ENCODE results near the gene C11orf71.
A peak's percentile ranks its signal among the peaks of the same experiment; 100 is the strongest.

C11orf71 gene

GRCh38 chr11:114441921-114442320, 41.6 kb upstream of the C11orf71 start:
- TF ChIP-seq CTCF (conservative IDR thresholded peaks at IDR 0.05; ENCODE audit: control insufficient read depth, insufficient read depth, low read depth, low read length) = no peak
- H3K4me3 ChIP-seq (ENCODE audit: control insufficient read depth, low read depth, low read length) = no peak overlapping the region
- no peak for DNase-seq (ENCODE audit: low read depth)

GRCh38 chr11:114440971-114441763, 40.9 kb upstream of the C11orf71 start:
- peak overlapping the region; percentile 90 for H3K4me3 ChIP-seq (ENCODE audit: control insufficient read depth, low read depth, low read length)
- TF ChIP-seq CTCF (conservative IDR thresholded peaks at IDR 0.05; ENCODE audit: control insufficient read depth, insufficient read depth, low read depth, low read length) = no peak
- DNase-seq (ENCODE audit: low read depth) = no peak

GRCh38 chr11:114440121-114440860, 40.0 kb upstream of the C11orf71 start:
- no peak for DNase-seq (ENCODE audit: low read depth)
- TF ChIP-seq CTCF (conservative IDR thresholded peaks at IDR 0.05; ENCODE audit: control insufficient read depth, insufficient read depth, low read depth, low read length) = no peak
- peak overlapping the region; percentile 90 for H3K4me3 ChIP-seq (ENCODE audit: control insufficient read depth, low read depth, low read length)

DNA sequence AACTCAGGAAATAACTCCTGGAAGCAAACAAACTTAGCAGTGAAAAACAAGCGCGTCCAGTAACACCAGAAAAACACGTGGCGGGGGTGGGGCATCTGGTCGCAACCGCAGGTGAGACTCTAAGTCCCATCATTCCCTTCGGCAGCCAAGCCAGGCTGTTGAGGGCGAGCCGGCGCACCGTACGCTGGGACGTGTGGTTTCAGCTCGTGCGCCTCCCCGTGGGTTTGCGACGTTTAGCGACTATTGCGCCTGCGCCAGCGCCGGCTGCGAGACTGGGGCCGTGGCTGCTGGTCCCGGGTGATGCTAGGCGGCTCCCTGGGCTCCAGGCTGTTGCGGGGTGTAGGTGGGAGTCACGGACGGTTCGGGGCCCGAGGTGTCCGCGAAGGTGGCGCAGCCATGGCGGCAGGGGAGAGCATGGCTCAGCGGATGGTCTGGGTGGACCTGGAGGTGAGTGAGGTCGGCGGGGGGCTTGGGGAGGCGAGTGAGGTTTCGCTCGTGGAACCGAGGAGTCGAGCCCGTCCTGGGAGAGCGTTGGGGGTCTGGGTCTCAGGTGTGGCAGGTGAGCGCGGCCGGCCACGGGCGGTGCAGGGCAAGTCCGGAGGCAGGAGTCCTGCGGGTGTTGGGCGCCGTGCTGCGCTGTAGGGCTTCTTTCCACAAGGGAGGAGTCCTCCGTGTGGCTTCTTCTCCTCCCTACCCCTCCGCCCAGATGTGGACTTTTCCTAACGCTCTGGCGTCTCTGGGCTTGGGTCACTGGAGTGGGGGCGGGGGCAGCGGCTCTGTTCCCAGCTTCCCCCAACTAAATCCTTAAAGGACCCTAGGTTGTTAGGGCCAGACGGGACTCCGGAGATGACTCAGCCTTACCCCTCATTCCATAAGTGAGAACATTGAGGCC, 39.2 kb upstream of the C11orf71 start, which contains the start of gene REXO2:
TSS of gene REXO2 (plus strand) at position 239 of the 892 bp plus-strand sequence. CDS start at position 301, 62 bp downstream.
- peak; percentile 94 for DNase-seq (ENCODE audit: low read depth)
- H3K4me3 ChIP-seq (ENCODE audit: control insufficient read depth, low read depth, low read length) = peak within 1 kb of the TSS; percentile 90
- no peak for TF ChIP-seq CTCF (conservative IDR thresholded peaks at IDR 0.05; ENCODE audit: control insufficient read depth, insufficient read depth, low read depth, low read length)

- H3K4me3 ChIP-seq (ENCODE audit: control insufficient read depth, low read depth, low read length) = no peak overlapping the region
- no peak for DNase-seq (ENCODE audit: low read depth)
- TF ChIP-seq CTCF (conservative IDR thresholded peaks at IDR 0.05; ENCODE audit: control insufficient read depth, insufficient read depth, low read depth, low read length) = no peak
Measured at GRCh38 chr11:114438303-114438702, 38.0 kb upstream of the C11orf71 start.

GRCh38 chr11:114433376-114433775, 33.1 kb upstream of the C11orf71 start:
- no peak for TF ChIP-seq CTCF (conservative IDR thresholded peaks at IDR 0.05; ENCODE audit: control insufficient read depth, insufficient read depth, low read depth, low read length)
- H3K4me3 ChIP-seq (ENCODE audit: control insufficient read depth, low read depth, low read length) = no peak overlapping the region
- DNase-seq (ENCODE audit: low read depth) = no peak

All from fibroblast of mammary gland (primary cell).